GM12892 (cell line): ENCODE results near the gene PLEKHM3.

Source experiments
- DNase-seq: peaks from one replicate; pipeline ENCODE4 v3.0.0; 2011; ENCODE audit not compliant: insufficient read length
- FAIRE-seq: peaks from 2 replicates; lab custom pipeline; 2011; peaks lifted over from hg19 to GRCh38; lab: Jason Lieb, UNC
- POLR2A ChIP-seq: IDR thresholded peaks from 2 replicates; pipeline ENCODE4 v1.6.1; 2011; ENCODE audit warnings: low read depth, low read length, control low read depth
- POLR2AphosphoS5 ChIP-seq: IDR thresholded peaks from 2 replicates; pipeline ENCODE4 v1.6.1; 2011; ENCODE audit warnings: low read depth, low read length, control low read depth
- TAF1 ChIP-seq: IDR thresholded peaks from 2 replicates; pipeline ENCODE4 v1.6.1; 2011; ENCODE audit warnings: low read depth, mild to moderate bottlenecking, control low read depth, low read length, borderline replicate concordance

Gene PLEKHM3

GRCh38 chr2:207869784-207870778 is 155.2 kb downstream of the PLEKHM3 start:
- no peak for TF ChIP-seq POLR2A
- no peak for TF ChIP-seq POLR2AphosphoS5
- no peak for TF ChIP-seq TAF1
- DNase-seq: no peak
- FAIRE-seq: peak; percentile 30

- TF ChIP-seq POLR2AphosphoS5: no peak
- TF ChIP-seq TAF1: no peak
- TF ChIP-seq POLR2A: no peak
- DNase-seq (no peak), FAIRE-seq (no peak)
Measured at GRCh38 chr2:207868855-207869596, 156.3 kb downstream of the PLEKHM3 start.

- DNase-seq (no peak), FAIRE-seq (no peak)
- TF ChIP-seq TAF1: no peak
- TF ChIP-seq POLR2AphosphoS5: no peak
- no peak for TF ChIP-seq POLR2A
Measured at GRCh38 chr2:207867905-207868304, 157.4 kb downstream of the PLEKHM3 start.

- DNase-seq: no peak
- no peak for FAIRE-seq
- TF ChIP-seq POLR2AphosphoS5: no peak
- no peak for TF ChIP-seq POLR2A
- no peak for TF ChIP-seq TAF1
Measured at GRCh38 chr2:207867056-207867455, 158.3 kb downstream of the PLEKHM3 start.

- TF ChIP-seq TAF1 (no peak), POLR2A (no peak), POLR2AphosphoS5 (no peak)
- FAIRE-seq (no peak), DNase-seq (no peak)
Measured at GRCh38 chr2:207865210-207865609, 160.1 kb downstream of the PLEKHM3 start.

- TF ChIP-seq POLR2AphosphoS5 (no peak), POLR2A (no peak)
- DNase-seq: no peak
- FAIRE-seq: no peak
Measured at GRCh38 chr2:207863345-207863744, 162.0 kb downstream of the PLEKHM3 start.

GRCh38 chr2:207861789-207862188 is 163.5 kb downstream of the PLEKHM3 start:
- DNase-seq (no peak), FAIRE-seq (no peak)
- TF ChIP-seq POLR2A (no peak), TAF1 (no peak), POLR2AphosphoS5 (no peak)

GRCh38 chr2:207860685-207861084 is 164.6 kb downstream of the PLEKHM3 start:
- FAIRE-seq: no peak
- no peak for DNase-seq
- TF ChIP-seq POLR2AphosphoS5: no peak
- TF ChIP-seq POLR2A: no peak
- TF ChIP-seq TAF1: no peak

GRCh38 chr2:207855591-207855990 is 169.7 kb downstream of the PLEKHM3 start:
- no peak for DNase-seq
- FAIRE-seq: no peak
- no peak for TF ChIP-seq POLR2A
- TF ChIP-seq TAF1: no peak
- no peak for TF ChIP-seq POLR2AphosphoS5

- FAIRE-seq: no peak
Measured at GRCh38 chr2:207854484-207855440, 170.6 kb downstream of the PLEKHM3 start.

More at GRCh38 chr2:207854484-207855440, 170.6 kb downstream of the PLEKHM3 start:
- no peak for DNase-seq
- no peak for TF ChIP-seq POLR2AphosphoS5
- no peak for TF ChIP-seq POLR2A
- TF ChIP-seq TAF1: no peak
